DMS114 treated with DMSO at 0.1 percent for 48 hours (cell line): ENCODE data around the gene PCDHB16.
"Not testable (repeated sequence)": the region's sequence is repeated elsewhere in the genome, so short reads cannot be mapped to it uniquely, and the experiment has no call there.

Experiments used
- DNase-seq: peaks from one replicate; lab custom pipeline; 2025; ENCODE audit not compliant: unreplicated experiment; lab: John Stamatoyannopoulos, UW

The PCDHB16 gene

DNA sequence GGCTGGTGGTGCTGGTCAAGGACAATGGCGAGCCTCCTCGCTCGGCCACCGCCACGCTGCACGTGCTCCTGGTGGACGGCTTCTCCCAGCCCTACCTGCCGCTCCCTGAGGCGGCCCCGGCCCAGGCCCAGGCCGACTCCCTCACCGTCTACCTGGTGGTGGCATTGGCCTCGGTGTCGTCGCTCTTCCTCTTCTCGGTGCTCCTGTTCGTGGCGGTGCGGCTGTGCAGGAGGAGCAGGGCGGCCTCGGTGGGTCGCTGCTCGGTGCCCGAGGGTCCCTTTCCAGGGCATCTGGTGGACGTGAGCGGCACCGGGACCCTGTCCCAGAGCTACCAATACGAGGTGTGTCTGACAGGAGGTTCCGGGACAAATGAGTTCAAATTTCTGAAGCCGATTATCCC, 43.2 kb downstream of the PCDHB16 start:
- not testable (repeated sequence) for DNase-seq

DNA sequence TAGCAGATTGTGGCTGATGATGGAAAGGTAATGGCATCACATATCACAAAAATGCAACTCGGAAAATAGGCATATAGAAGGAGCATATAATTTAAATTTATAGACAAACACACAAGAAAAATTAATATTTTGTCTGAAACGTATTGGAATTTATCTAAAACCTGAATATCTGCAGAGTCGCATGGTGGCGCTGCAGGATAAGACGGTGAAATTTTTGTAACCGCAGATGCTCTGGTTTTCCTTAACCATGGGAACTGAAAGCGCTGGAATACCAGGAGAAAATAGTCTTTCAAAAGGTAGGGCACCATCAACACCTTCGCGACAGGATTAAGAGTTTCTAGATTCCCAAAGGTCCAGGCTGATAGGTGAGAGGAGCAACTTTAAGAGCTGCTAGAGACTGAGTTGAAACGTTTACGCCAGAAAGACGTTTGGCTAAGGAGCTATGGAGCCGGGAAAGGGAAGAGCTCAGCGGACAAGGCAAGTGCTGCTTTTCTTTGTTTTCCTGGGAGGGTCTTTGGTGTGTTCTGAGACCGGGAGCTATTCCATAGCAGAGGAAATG, 52.0 kb downstream of the PCDHB16 start:
- no peak for DNase-seq
